Epithelial cell of esophagus (primary cell): ENCODE measurements around the gene CACNA1H.

Experiments used
- DNase-seq: peaks from one replicate; pipeline ENCODE4 v3.0.0; 2010; ENCODE audit warnings: low read depth
- H3K4me3 ChIP-seq: 2 replicates; pipeline ENCODE4 v1.5.1; 2011; ENCODE audit warnings: mild to moderate bottlenecking, low read length, control low read depth
- CTCF ChIP-seq: IDR thresholded peaks from 2 replicates; pipeline ENCODE4 v1.5.1; 2011; ENCODE audit warnings: low read depth, mild to moderate bottlenecking, low read length, control low read depth, inconsistent platforms; ENCODE audit not compliant: insufficient read depth; ENCODE audit errors: missing control alignments

CACNA1H gene

GRCh38 chr16:1108299-1109252, 44.3 kb upstream of the CACNA1H start:
- no peak for TF ChIP-seq CTCF
- no peak overlapping the region for H3K4me3 ChIP-seq
- no peak for DNase-seq

GRCh38 chr16:1109648-1110047, 43.3 kb upstream of the CACNA1H start:
- no peak for TF ChIP-seq CTCF
- H3K4me3 ChIP-seq = no peak overlapping the region
- no peak for DNase-seq

- no peak for TF ChIP-seq CTCF
- no peak overlapping the region for H3K4me3 ChIP-seq
- no peak for DNase-seq
These were observed 40.3 kb upstream of the CACNA1H start for GRCh38 chr16:1112506-1113184.

GRCh38 chr16:1113489-1113888, 39.4 kb upstream of the CACNA1H start:
- TF ChIP-seq CTCF = no peak
- no peak overlapping the region for H3K4me3 ChIP-seq
- no peak for DNase-seq

GRCh38 chr16:1113889-1114526, 38.9 kb upstream of the CACNA1H start:
- DNase-seq = no peak
- TF ChIP-seq CTCF = no peak

GRCh38 chr16:1116693-1117077, 36.2 kb upstream of the CACNA1H start:
- no peak for DNase-seq
- no peak overlapping the region for H3K4me3 ChIP-seq
- TF ChIP-seq CTCF = no peak

More at GRCh38 chr16:1113889-1114526, 38.9 kb upstream of the CACNA1H start:
- H3K4me3 ChIP-seq = no peak overlapping the region
